Measurements from ENCODE around the gene SRSF5.

DNA sequence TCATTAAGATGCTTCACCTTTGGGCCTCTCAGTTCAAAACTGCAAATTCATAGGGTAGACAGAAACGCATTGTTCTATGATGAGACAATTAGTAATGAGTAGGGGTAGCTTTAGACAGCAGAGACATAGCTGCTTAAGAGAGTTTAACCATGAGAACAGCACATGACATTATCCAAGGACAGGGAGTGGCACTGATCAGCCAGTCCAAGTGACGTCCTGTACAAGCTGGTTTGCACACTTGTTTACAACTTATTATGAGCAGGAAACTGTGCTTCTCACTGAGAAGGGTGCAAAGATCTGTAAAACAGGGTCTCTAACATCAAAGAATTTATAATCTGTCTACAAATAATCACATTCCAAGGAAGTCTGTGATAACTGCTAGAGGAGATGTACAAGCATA lies 11.2 kb upstream of the SRSF5 start:
- TF ChIP-seq, protein P1, sequence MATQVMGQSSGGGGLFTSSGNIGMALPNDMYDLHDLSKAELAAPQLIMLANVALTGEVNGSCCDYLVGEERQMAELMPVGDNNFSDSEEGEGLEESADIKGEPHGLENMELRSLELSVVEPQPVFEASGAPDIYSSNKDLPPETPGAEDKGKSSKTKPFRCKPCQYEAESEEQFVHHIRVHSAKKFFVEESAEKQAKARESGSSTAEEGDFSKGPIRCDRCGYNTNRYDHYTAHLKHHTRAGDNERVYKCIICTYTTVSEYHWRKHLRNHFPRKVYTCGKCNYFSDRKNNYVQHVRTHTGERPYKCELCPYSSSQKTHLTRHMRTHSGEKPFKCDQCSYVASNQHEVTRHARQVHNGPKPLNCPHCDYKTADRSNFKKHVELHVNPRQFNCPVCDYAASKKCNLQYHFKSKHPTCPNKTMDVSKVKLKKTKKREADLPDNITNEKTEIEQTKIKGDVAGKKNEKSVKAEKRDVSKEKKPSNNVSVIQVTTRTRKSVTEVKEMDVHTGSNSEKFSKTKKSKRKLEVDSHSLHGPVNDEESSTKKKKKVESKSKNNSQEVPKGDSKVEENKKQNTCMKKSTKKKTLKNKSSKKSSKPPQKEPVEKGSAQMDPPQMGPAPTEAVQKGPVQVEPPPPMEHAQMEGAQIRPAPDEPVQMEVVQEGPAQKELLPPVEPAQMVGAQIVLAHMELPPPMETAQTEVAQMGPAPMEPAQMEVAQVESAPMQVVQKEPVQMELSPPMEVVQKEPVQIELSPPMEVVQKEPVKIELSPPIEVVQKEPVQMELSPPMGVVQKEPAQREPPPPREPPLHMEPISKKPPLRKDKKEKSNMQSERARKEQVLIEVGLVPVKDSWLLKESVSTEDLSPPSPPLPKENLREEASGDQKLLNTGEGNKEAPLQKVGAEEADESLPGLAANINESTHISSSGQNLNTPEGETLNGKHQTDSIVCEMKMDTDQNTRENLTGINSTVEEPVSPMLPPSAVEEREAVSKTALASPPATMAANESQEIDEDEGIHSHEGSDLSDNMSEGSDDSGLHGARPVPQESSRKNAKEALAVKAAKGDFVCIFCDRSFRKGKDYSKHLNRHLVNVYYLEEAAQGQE (IDR thresholded peaks at IDR 0.05; ENCODE audit: insufficient read depth in 1 of 2, low read depth in 2 of 2, low read length in 2 of 2), result no peak
- TF ChIP-seq POLR2AphosphoS5 (IDR thresholded peaks at IDR 0.05; ENCODE audit: low read depth, low read length) (no peak), SIN3A (IDR thresholded peaks at IDR 0.05; ENCODE audit: borderline replicate concordance, insufficient read depth, low read length) (no peak), TAF1 (IDR thresholded peaks at IDR 0.05; ENCODE audit: borderline replicate concordance, insufficient read depth, low read length) (no peak)

Measured in PFSK-1 (cell line).